Activated CD8-positive, alpha-beta memory T cell treated with anti-CD3 and anti-CD28 coated beads for 4 hours (primary cell): Measurements from ENCODE around the gene ELL3.

Source experiments
- DNase-seq, 2 donors: peaks; one replicate each; pipeline ENCODE4 v3.0.0-alpha.2; 2020; ENCODE audit warnings: low read depth in 2 of 2

The ELL3 gene

DNA sequence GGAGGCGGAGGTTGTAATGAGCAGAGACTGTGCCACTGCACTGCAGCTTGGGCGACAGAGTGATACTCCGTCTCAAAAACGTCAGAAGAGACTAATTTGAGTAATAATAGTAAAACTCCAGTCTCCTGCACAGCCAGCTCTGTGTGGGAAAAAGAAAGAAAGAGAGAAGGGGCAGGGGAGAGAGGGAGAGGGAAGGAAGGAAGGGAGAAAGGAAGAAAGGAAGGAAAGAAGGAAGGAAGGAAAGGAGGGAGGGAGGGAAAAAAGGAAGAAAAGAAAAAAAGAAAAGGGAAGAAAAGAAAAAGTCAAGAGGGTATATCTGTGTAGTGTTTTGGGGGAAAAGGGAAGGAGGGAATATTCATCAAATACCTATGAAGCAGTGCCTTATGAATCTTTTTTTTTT is 53.6 kb downstream of the ELL3 start:
- DNase-seq, result no peak
